Measurements from ENCODE around the gene TOR3A.
"Not testable (repeated sequence)": the region's sequence is repeated elsewhere in the genome, so short reads cannot be mapped to it uniquely, and the experiment has no call there.

- TF ChIP-seq SUZ12 (IDR thresholded peaks at IDR 0.05); FOXM1 (IDR thresholded peaks at IDR 0.05; ENCODE audit: borderline replicate concordance); FOXK2 (IDR thresholded peaks at IDR 0.05); SP1 (IDR thresholded peaks at IDR 0.05); ELF4 (IDR thresholded peaks at IDR 0.05); BHLHE40 (IDR thresholded peaks at IDR 0.05; ENCODE audit: borderline replicate concordance); PKNOX1 (IDR thresholded peaks at IDR 0.05); L3MBTL2 (conservative IDR thresholded peaks at IDR 0.05); TARDBP (IDR thresholded peaks at IDR 0.05); ARNT (IDR thresholded peaks at IDR 0.05); CTBP1 (IDR thresholded peaks at IDR 0.05; ENCODE audit: borderline replicate concordance); ZNF384 (IDR thresholded peaks at IDR 0.05); FOXA1 (IDR thresholded peaks at IDR 0.05): not testable (repeated sequence)
Observed at GRCh38 chr1:179040175-179040551, 41.7 kb upstream of the TOR3A start.
